GM21723 (cell line): ENCODE measurements around the gene YIF1A.

Experiments
- ATAC-seq: cut with Tn5 transposase; IDR thresholded peaks from one replicate; pipeline ENCODE4 v1.9.1; 2021; ENCODE audit warnings: mild to moderate bottlenecking, moderate library complexity; ENCODE audit not compliant: unreplicated experiment

Gene YIF1A, protein sequence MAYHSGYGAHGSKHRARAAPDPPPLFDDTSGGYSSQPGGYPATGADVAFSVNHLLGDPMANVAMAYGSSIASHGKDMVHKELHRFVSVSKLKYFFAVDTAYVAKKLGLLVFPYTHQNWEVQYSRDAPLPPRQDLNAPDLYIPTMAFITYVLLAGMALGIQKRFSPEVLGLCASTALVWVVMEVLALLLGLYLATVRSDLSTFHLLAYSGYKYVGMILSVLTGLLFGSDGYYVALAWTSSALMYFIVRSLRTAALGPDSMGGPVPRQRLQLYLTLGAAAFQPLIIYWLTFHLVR

DNA sequence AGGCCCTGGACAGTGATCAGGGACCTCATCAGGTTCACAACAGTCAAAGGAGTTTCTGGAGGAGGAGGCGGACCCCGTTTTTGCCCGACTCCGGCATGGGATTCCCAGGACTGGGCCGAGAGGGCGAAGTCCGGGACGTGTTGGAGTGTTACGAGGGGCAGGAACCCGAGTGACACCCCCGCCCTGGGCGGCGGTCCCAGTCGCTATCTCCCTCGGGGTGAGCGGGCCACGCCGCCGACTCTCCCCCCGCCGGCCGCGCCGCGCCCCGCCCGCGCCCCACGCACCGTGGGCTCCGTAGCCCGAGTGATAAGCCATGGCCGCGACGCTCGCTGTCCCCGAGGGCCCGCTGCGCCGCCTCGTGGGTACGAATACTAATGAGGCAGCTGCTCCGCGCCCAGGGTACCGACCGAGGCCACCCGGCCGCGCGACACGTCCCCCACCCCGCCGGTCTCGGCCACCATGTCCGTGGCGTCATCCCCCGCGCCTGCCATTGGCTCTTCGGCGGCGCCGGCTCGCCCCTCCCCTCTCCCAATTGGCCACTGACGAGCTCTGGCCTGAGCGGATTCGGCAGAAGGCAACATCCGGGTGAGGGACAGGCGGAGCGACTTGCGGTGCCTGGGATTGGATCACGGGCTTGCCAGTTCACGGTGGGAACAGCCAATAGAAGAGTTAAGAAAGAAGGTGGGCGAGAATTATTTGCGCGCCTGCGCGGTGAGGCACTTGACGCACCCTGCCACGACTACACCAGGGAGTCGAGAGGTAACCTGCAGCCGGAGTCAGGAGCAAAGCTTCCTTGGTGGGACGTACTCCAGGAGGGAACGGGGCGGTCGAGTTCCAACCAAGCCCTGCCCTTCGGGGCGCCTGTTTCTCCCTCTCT is at the start of gene YIF1A:
YIF1A (minus strand) TSS at position 473 of the 877 bp plus-strand sequence; CDS start at position 315, 158 bp downstream.
- ATAC-seq = peak; percentile 88

DNA sequence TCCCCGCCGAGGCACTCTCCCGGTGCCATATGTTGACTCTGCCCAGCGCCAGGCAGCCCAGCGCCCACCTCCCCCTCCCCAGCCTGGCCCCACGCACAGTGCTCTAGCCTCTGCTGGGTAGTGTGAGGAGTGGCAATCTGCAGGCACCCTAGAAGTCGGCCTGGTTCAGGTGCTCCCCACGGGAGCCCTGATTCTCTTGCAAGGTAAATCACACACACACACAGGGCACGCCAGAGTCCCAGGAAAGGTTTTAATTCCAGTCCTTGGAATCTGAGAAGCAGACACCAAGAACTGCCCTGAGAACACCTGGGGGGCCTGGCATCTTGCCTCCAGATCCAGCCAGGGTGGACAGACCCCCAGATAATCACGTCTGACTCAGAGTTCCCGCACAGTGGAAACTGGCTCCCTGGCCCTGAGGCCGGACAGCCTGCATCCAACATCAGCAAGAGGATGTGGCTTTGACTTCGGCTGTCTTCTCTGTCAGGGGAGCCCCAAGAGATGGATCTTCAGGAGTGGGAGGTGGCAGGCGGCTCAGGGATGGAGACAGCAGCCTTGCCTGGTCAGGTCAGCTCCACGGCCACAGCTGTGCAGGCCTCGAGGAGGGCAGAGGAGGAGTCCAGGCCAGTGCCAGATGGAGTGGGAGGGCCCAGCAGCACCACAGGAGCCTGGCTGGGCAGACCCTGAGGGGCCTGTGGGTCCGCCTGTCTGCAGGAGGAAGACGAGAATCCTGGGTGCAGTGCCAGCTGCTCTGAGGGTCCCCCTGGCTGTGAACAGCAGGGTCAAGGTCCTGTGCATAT is 48.4 kb upstream of the YIF1A start:
- ATAC-seq = no peak

DNA sequence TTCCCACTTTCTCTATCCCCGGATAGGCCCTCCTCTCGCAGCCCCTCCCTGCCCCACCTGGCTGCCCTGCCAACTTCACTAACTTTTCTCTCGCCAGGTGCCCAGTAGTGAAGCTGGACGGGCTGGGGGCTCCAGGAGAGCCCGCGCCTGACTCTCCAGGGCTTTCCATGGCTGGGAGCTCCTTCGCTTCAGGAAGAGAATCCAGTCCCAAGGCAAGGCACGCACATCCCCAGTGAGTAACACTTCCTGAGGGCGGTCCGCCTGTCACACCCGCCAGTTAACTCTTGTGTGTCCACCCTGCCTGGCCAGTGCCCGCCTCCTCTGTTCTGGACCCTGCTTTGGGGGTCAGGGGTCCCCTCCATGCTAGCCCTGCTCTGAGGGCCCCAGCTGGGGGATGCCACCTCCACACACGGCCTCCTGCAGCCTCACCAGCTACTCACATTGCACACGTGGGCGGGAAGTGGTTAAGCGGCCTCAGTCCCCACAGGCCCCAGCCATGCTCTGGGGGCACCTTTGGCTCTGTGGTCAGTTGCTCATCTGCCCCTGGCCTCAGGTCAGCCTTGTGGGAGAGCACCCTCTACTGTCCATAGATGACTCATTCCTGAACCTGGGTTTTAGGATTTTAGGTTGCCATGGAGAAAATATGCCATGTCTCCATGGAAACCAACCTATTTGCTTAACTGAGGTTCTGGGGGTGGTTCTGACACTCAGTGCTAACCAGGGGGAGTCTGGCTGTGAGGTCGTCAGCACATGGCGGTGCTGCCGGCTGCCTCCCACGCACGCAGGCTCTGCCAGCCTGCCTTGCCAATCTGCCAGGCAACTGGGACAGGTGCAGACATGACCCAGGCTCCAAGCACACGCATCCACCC is 47.5 kb upstream of the YIF1A start, which contains the start of gene RIN1:
RIN1 (minus strand) TSS at position 201 of the 869 bp plus-strand sequence; CDS start at position 169, 32 bp downstream.
- peak; percentile 69 for ATAC-seq

DNA sequence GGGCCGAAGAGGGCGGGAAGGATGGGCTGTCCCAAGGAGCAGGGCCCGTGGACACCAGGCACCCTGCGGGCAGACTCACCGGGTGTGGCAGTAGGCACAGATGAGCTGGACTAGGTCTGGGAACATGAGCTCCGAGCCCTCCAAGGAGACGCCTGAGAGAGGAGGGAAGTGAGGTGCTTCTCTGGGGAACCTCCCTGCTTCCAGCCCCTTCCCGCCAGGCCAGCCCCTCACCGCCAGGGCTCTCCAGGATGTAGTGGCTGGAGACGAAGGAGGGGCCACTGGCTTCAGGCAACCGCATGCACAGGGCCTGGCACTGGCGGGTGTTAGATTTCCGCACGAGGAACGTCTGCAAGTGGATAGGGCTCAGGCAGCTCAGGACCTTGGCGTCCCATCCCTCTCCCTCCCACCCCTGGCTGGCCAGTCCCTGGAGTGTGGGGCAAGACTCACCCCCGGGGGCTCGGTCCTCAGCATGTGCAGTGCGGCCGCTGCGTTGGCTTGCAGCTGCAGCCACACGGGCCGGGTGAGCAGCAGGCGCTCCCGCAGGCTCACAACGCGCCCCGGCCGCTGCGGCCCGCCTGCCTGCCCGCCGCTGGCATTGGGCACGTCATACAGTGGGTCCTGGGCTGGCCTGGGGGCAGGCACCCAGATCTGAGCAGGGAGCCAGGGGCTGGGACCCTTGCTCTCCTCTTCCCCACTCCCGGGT is 46.7 kb upstream of the YIF1A start:
- ATAC-seq = no peak

DNA sequence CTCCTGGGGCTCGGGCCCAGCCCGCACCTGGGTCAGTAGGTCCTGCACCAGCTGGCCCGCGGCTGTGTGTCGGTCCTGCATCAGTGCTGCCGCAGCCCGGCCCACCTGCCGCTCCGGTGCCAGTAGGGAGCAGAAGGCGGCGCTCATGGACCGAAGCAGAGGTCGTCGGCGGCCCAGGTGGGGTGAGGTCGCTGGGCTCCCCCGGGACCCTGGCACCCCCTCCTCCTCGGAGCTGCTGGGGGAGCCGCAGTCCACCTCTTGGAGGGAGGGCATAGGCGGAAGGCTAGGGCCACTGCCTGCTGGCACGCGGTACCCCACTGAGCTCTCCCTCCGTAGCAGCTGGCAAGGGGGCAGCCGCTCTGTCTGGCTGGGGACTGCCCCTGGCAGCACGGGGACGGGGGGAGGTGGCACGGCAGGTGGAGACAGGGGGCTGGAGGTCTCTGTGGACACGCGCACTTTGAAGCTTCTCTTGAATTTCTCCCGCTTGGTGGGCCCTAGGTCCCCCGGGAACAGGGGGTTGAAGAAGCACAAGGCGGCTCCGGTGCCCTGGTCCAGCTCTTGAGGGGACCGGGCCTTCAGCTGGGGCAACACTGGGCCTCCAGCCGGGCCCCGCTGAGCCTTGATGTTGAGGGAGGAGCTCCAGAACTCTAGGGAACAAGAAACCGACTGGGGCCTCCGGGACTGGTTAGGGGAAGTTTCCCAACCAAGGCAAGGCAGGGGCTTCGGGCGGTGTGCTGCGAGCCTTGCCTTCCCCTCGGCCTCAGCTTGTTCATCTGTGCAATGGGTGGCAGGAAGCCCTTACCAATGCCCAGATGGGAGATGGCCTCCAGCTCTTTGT is 45.9 kb upstream of the YIF1A start:
- no peak for ATAC-seq

DNA sequence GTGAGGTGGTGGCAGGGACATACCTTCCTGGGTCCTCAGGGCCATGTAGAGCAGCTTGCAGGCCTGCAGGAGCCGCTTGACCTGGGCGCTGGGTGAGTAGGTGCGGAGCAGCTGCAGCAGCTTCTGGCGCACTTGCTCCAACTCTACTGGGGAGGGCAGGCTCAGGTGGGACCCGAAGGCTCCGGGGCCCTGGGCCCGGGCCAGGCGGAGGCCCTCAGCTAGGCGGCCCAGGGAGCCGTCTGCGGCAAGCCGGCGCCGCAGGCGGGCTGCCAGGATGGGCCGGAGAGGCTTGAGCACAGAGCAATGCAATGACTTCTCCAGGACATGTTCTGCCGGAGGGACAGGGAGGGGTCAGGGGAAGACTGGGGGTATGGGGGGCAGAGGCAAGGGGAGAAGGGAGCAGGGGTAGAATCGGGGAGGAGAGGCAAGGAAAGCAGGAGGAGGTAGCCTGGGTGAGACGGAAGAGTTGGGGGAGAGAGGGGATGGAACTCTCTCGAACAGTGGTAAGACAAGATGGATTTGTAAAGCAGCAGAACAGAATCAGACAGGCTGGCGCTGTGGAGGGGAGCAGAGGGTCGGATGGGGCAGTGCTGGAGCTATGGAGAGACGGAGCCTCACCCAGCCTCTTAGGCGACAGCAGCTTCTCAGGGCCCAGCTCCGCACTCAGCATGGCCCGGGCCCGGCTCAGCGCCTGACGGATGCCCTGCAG is 45.1 kb upstream of the YIF1A start:
- no peak for ATAC-seq

DNA sequence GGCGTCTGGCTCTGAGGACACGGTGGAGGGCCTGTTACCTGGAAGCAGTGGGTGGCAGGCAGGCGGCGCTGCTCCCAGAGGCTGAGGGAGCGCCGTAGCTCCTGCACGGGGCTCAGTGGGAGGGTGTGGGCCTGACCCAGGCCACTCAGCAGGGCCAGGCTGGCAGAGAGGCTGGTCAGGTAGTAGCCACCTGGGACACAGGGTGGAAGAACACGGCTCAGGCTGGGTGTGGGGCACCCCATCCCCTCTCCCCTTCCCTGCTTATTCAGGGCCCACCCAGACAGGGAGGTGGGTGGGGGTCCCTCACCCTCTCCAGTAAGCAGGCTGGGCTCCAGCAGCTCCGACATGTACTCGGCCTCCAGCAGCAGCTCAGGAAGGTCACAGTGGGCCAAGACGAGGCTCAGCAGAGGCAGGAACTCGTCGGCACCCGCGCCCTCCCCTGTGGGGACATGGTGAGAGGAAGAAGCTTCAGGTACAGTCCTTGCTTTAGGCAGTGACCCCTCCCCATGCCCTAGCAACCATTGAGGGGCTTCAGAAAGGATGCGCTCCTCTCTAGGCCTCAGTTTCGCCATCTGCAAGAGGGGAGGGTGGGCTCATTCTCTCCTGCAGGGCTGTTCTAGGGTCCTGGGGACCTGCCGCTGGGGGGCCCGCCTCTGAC is 44.4 kb upstream of the YIF1A start:
- no peak for ATAC-seq

DNA sequence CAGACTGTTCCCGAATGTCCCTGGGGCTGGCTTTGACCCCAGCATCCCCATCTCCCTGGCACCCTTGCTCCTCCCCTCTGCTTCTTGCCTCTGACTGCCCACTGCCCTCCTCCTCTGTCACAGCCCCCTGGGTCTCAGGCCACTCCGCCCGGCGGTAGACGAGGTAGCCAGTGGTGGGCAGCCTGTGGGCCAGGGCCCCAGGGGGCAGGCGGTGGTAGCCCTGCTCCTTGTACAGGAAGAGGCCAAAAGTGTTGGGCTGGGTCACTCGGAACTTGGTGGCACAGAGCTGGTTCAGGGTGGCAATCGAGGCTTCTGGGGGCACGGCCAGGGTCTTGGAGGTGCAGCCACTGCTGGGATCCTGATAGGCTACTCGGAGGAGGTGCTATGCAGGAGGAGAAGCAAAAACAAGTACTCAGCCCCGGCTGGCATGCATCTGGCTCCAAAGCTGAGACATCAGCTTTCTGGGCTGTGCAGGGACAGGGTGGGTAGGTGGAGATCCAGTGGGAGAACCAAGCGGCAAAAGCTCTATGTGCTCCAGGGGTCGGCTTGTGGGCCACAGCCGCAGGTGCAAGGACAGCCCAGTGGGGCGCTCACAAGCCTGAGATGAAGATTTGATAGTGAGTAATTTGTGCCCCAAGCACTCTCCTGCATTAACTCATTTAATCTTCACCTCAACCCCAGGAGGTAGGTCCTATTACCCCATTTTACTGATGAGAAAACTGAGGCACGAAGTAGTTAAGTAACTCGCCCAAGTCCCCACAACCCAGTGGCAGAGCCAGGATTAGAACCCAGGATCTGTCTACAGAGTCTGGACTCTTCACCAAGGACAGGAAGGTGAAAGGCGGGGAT is 43.7 kb upstream of the YIF1A start:
- no peak for ATAC-seq

DNA sequence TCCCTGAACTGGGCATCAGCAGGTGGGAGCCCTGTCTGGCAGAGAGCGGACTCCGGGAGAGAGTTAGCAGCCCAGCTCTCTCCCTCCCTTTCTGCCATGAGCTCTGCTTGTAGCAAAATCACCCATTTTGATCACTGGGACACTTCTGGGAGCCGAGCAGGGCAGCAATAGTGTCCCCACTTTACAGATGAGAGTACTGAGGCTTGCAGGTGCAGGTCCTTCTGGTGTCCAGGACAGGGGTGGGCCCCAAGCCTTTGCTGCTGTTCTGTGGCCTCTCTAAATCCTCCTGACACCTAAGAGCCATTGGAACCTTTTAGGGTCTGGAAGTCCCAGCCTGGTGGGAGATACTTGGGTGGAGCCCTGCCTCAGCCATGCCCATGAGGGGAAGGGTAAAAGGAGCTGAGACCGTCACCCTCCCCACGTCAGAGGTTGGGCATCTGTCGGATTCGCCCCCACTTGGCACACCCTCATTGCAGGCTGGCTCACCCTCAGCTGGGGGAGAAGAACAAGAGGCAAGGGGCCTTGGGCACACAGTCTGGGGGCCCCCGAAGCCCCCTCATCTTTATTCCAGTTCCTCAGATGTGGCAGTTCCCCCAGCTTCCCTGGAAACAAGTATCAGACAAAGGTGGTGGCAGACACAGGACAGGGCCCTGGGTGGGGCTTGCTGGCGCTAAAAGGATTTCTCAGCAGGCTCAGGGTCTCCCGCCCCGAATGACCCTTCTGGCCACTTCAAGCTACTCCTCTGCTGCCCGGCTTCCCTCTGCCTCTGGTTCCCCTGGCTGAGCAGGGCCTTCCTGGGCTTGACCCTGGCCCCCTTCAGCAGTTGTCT is 42.8 kb upstream of the YIF1A start:
- ATAC-seq = no peak

DNA sequence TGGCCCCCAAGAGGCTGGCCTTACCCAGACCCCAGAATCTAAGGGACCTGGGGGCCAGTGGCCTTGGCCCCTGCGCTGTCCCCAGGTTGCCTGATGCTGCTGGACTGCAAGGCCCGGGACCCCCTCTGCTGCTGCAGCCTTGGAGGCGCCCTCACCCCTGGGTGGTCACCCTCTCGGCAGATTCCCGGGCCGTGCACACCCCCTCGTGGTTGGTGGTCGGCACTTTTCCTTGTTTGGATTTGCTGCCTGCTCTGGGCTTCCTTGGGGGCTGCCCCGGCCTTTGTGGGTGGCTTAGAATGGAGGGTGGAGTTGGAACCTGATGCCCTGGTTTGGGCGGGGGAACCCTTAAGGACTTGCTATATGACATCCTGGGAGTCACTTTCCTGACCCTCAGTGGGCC is 42.0 kb upstream of the YIF1A start:
- ATAC-seq = no peak

DNA sequence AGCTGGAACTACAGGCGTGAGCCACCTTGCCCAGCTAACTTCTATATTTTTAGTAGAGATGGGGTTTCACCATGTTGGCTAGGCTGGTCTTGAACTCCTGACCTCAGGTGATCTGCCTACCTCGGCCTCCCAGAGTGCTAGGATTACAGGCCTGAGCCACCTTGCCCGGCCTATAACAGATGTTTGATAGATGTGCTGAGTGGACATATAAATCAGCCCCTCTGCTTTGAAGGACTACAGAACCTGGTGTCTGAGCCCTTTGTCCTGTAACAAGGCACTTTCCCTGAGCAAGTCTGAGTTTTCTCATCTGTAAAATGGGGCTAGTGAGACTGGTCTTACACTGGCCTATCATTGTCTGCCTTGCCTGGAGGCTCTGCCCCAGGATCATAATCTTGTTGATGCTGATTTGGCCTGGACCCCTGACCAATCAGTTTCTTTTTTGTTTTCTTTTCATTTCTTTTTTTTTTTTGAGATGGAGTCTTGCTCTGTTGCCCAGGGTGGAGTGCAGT is 40.3 kb upstream of the YIF1A start:
- no peak for ATAC-seq

DNA sequence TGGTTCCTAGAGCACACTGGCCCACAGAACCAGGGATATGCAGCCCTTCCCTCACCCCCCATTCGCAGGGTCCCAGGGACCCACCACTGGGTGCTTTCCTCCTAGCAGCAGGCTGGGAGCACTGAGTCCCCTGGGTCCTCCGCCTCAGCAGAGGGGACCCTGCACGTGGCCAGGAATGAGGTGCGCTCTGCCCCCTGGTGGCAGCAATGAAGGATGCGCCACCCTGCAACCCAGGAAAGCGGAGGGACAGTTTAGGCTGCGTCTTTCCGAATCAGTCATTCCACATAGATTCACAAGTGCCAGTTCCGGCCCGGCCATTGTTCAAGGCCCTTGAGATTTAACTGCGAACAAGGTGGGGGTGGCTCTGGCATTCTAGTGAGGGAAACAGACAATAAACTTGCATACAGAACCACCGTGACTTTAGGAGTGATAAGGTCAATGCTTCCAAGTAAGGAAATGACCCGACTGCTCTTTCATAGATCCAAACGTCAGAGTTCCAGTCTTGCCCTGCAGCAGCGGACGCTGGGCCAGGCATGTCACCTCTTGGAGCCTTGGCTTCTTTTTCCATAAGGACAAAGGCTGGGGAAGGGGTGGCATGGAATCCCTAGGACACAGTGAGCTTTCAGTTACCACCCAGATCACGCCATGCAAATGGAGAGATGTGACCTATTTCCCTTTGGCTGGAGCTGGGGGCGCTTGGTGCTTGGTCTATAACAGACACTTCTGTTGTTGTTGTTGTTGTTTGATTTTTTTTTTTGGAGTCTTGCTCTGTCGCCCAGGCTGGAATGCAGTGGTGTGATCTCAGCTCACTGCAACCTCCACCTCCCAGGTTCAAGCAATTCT is 39.6 kb upstream of the YIF1A start:
- ATAC-seq = peak; percentile 72

DNA sequence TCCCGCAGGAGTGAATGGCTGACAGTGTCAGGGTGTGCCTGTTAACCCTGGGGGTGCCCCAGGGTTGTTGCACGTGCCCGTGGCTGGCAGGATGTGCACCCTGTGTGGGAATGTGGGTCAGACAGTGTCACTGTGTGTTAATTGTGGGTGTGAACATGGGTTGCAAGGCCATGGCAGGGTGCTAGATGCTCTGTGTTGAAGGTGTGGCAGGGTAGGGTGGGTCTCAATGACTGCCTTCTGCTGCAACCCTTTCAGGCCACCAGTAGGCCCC is 39.0 kb upstream of the YIF1A start:
- no peak for ATAC-seq

DNA sequence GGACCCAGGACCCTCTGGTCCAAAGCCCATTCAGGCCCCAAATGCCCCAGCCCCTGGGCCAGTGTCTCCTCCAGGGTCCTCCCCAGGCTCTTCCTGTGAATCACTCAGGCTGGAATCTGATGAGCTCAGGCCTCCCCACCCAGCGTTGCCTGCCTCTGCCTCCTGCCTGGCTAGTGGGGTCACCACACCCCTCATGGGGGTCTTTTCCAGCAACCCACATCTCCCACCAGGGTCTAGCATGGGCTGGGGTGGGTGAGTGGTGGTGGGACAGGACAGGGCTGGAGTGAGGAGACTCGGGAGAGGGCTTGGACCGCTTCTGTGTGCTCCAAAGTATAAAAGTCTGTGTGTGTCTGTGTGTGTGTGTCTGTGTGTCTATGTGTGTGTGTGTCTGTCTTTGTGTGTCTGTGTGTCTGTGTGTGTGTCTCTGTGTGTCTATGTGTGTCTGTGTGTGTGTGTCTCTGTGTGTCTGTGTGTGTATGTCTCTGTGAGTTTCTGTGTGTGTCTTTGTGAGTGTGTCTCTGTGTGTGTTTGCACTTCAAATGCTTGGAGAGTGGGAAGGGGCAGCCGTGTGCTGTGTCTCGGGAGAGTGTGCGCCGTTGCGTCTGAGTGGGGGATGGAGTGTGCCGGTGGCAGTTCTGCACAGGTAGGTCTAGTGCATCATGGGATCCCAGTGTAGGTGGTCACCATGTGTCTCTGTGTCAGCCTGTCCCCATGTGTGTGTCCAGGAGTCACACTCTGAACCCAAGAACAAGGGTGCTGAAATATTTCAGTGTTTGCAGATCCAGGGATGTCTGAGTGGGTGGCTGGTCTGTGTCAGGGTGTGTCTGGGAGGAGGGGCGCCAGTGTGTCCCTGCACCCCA is 38.5 kb upstream of the YIF1A start:
- no peak for ATAC-seq
